Uterus (tissue), 2 donors: Measurements from ENCODE around the gene WTAP.

ENCODE experiments used
- CTCF ChIP-seq, 4 experiments: fragments of 200-600 bp in 2 of 4; fragments of 450-650 bp in 2 of 4; sonication (generic) in 2 of 4; IDR thresholded peaks; one replicate each; pipeline ENCODE4 v1.5.1; 2016 to 2019; ENCODE audit warnings: antibody characterized with exemption in 4 of 4, mild to moderate bottlenecking in 2 of 4, moderate library complexity in 1 of 4
- POLR2A ChIP-seq, 2 donors: fragments of 450-650 bp; IDR thresholded peaks; one replicate each; pipeline ENCODE4 v1.6.1; 2016; ENCODE audit warnings: antibody characterized with exemption in 2 of 2, mild to moderate bottlenecking in 1 of 2, moderate library complexity in 1 of 2

GRCh38 chr6:159713984-159714383 is 13.3 kb upstream of the WTAP start:
- no peak for TF ChIP-seq CTCF (IDR thresholded peaks at IDR 0.05)
- no peak for TF ChIP-seq POLR2A (IDR thresholded peaks at IDR 0.05)
